AG04450 (cell line): Measurements from ENCODE around the gene GRK5. TPM values are rescaled to one million over a fixed set of nuclear protein-coding genes. Genes with fewer than 3 reads are reported as not detected.
A peak's percentile ranks its signal among the peaks of the same experiment; 100 is the strongest.

Experiments used
- CTCF ChIA-PET: fragments of 300-600, 350-600 bp; formaldehyde crosslinking; extraction: SDS; loops from one replicate; lab custom pipeline; 2022; ENCODE audit warnings: antibody characterized with exemption, inconsistent platforms; lab: Charles Lee
- POLR2A ChIA-PET: fragments of 350-600 bp; formaldehyde crosslinking; extraction: SDS; loops from one replicate; lab custom pipeline; 2021; ENCODE audit warnings: antibody characterized with exemption, inconsistent platforms; lab: Yijun Ruan, JAX
- DNase-seq: peaks from one replicate; pipeline ENCODE4 v3.0.0-alpha.2; 2011; ENCODE audit warnings: low read depth, low spot score
- H3K27ac ChIP-seq: one replicate; pipeline ENCODE4 v1.5.1; 2012; ENCODE audit warnings: low read depth, low read length, control low read depth
- H3K27me3 ChIP-seq: one replicate; pipeline ENCODE4 v1.6.0; 2012; ENCODE audit warnings: low read length; ENCODE audit not compliant: control insufficient read depth, insufficient read depth
- H3K4me3 ChIP-seq: 2 replicates; pipeline ENCODE4 v1.5.1; 2011; ENCODE audit warnings: mild to moderate bottlenecking, low read depth, low read length, control low read depth
- H3K9me3 ChIP-seq: 2 replicates; pipeline ENCODE4 v1.5.1; 2012; ENCODE audit warnings: low read length; ENCODE audit not compliant: control insufficient read depth, insufficient read depth
- CTCF ChIP-seq: IDR thresholded peaks from 2 replicates; pipeline ENCODE4 v1.5.1; 2011; ENCODE audit warnings: low read depth, low read length, control low read depth, inconsistent platforms
- polyA plus RNA-seq: library from polyadenylated mRNA; depleted of rRNA; stranded (reverse); fragments of >200 nt; gene quantifications from 2 replicates; pipeline ENCODE4 v1.2.3, GENCODE V29; 2011

The GRK5 gene
- polyA plus RNA-seq, 1 experiment, result 27.6 TPM

GRCh38 chr10:119208553-119208940, 1.2 kb downstream of the GRK5 start:
- DNase-seq, result no peak
- ChIA-PET POLR2A (interaction anchor here (1.7 to 2.3 kb wide), 2 partner anchors 10 to 42 kb away, joined by 14 to 16 read pairs; no protein-coding TSS in a partner anchor), CTCF (interaction anchor here (0.6 to 2.6 kb wide), 12 partner anchors 10 to 237 kb away, joined by 3 to 26 read pairs (median 7); no protein-coding TSS in a partner anchor)
- no peaks in the 10 kb centered on the region; the same call in 1 of the 2 replicates for H3K9me3 ChIP-seq
- H3K4me3 ChIP-seq, result peak overlapping the region; percentile 85
- TF ChIP-seq CTCF, result no peak
- no peak overlapping the region for H3K27ac ChIP-seq
- H3K27me3 ChIP-seq, result no peaks in the 10 kb centered on the region

DNA sequence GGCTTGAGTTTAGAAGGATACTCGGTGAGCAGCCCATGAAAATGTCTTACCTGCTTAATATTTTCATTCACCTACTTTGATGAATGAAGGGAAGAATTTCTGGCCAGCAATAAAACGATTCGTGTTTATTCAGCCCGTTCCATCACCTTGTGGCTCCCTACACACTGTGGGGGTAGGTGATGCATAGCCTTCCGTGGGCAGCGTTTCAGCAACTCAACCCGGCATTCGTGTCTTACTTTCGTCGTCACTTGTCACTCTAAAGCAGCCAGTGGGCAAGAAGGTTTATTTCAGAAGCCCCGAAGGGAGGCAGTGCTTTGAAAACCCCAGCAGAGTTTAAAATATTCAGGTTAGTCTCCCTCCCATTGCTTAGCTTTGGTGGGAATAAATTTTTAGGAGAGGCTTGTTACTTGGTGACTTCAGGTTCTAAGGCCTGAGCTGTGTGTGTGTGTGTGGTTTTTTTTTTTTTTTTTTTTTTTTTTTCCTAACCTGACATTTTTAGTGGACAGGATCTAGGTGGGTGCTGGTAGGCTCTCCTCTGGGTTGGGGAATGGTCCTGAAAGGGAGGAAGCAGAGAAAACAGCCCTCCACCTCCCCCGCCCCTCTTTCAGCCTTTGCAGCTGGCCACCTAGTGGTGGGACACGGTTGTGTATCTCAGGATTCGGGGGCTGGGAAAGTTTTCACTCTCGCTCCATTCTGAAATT, 1.8 kb downstream of the GRK5 start:
- TF ChIP-seq CTCF, result peak; percentile 92
- ChIA-PET POLR2A (interaction anchor here (0.7 to 2.3 kb wide), 7 partner anchors 9 to 334 kb away, joined by 3 to 16 read pairs (median 6); no protein-coding TSS in a partner anchor), CTCF (interaction anchor here (0.6 to 3.7 kb wide), 42 partner anchors 10 to 633 kb away, joined by 3 to 27 read pairs (median 4); no protein-coding TSS in a partner anchor)
- Histone ChIP-seq H3K27me3 (no peaks in the 10 kb centered on the region), H3K9me3 (no peaks in the 10 kb centered on the region; the same call in 1 of the 2 replicates), H3K27ac (peak overlapping the region; percentile 71), H3K4me3 (peak overlapping the region; percentile 85)
- DNase-seq, result no peak

GRCh38 chr10:119209736-119210355, 2.5 kb downstream of the GRK5 start:
- Histone ChIP-seq H3K27ac (no peak overlapping the region), H3K4me3 (peak overlapping the region; percentile 85), H3K9me3 (no peaks in the 10 kb centered on the region; the same call in 1 of the 2 replicates), H3K27me3 (no peaks in the 10 kb centered on the region)
- no peak for TF ChIP-seq CTCF
- CTCF ChIA-PET, result interaction anchor here (0.6 to 3.7 kb wide), 37 partner anchors 9 to 400 kb away, joined by 3 to 27 read pairs (median 5); no protein-coding TSS in a partner anchor
- DNase-seq, result no peak
- POLR2A ChIA-PET, result interaction anchor here (0.7 to 2.3 kb wide), 7 partner anchors 8 to 192 kb away, joined by 3 to 16 read pairs (median 6); no protein-coding TSS in a partner anchor

DNA sequence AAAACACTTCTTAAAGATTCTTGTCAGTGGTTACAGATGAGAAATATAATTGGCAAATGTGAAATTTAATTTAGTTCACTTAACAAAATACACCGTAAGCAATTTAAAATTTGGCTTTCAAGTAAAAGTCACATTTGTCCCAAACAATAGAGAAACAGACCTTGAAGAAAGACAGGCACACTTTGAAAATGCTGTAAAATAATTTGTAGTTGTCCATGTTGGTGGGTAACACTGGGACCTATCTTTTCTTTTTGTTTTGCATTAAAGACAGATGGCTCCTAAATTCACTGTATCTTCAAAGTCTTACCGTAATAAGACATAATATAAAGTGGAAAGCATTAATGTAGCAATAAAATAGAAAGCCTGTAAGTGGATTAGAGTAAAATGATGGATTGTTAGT, 3.3 kb downstream of the GRK5 start:
- CTCF ChIA-PET, result interaction anchor here (0.8 to 3.7 kb wide), 22 partner anchors 8 to 279 kb away, joined by 3 to 27 read pairs (median 5); no protein-coding TSS in a partner anchor
- H3K9me3 ChIP-seq, result no peaks in the 10 kb centered on the region; the same call in 1 of the 2 replicates
- H3K4me3 ChIP-seq, result no peak overlapping the region; the same call in none of the 2 replicates
- no peak overlapping the region for H3K27ac ChIP-seq
- DNase-seq, result no peak
- H3K27me3 ChIP-seq, result no peaks in the 10 kb centered on the region
- TF ChIP-seq CTCF, result no peak
- POLR2A ChIA-PET, result interaction anchor here (0.7 to 1.7 kb wide), 5 partner anchors 8 to 91 kb away, joined by 3 to 14 read pairs (median 5); no protein-coding TSS in a partner anchor
